Measurements from ENCODE around the gene RCAN2. TPM values are rescaled to one million over a fixed set of nuclear protein-coding genes. Genes with fewer than 3 reads are reported as not detected.
"Not testable (repeated sequence)": the region's sequence is repeated elsewhere in the genome, so short reads cannot be mapped to it uniquely, and the experiment has no call there.

The RCAN2 gene
- total RNA-seq, 4 donors from 2014 or later: 4.7 to 23.1 (median 6.6) TPM

- Histone ChIP-seq H3K4me3 (no peak overlapping the region), H3K36me3 (no peaks in the 10 kb centered on the region), H3K4me1 (no peaks in the 10 kb centered on the region), H3K27me3 (no peaks in the 10 kb centered on the region), H3K27ac (no peak overlapping the region), H3K9me3 (no peaks in the 10 kb centered on the region)
- no peak for DNase-seq
- no peak for TF ChIP-seq POLR2A (IDR thresholded peaks at IDR 0.05)
- no peak for TF ChIP-seq CTCF (IDR thresholded peaks at IDR 0.05)
Observed at GRCh38 chr6:46390153-46390876, 100.9 kb downstream of the RCAN2 start.

GRCh38 chr6:46387728-46388127 lies 103.5 kb downstream of the RCAN2 start:
- not testable (repeated sequence) for H3K4me1 ChIP-seq, H3K27ac ChIP-seq, H3K4me3 ChIP-seq, H3K27me3 ChIP-seq, H3K9me3 ChIP-seq, DNase-seq, H3K36me3 ChIP-seq

- Histone ChIP-seq H3K4me3 (no peak overlapping the region), H3K9me3 (no peaks in the 10 kb centered on the region), H3K27ac (no peak overlapping the region), H3K36me3 (no peaks in the 10 kb centered on the region), H3K27me3 (no peaks in the 10 kb centered on the region), H3K4me1 (peaks cover 0 to 20% (median 4%) of the 10 kb centered on the region in 4 donors)
- DNase-seq: no peak
- no peak for TF ChIP-seq POLR2A (IDR thresholded peaks at IDR 0.05)
- TF ChIP-seq CTCF (IDR thresholded peaks at IDR 0.05): no peak
Observed at GRCh38 chr6:46381579-46381978, 109.7 kb downstream of the RCAN2 start.

GRCh38 chr6:46381057-46381456 lies 110.2 kb downstream of the RCAN2 start:
- Histone ChIP-seq H3K4me3 (no peak overlapping the region), H3K27ac (no peak overlapping the region), H3K27me3 (no peaks in the 10 kb centered on the region), H3K9me3 (no peaks in the 10 kb centered on the region), H3K36me3 (no peaks in the 10 kb centered on the region), H3K4me1 (peaks cover 0 to 20% (median 4%) of the 10 kb centered on the region in 4 donors)
- no peak for DNase-seq
- TF ChIP-seq POLR2A (IDR thresholded peaks at IDR 0.05) (no peak), CTCF (IDR thresholded peaks at IDR 0.05) (no peak)

DNA sequence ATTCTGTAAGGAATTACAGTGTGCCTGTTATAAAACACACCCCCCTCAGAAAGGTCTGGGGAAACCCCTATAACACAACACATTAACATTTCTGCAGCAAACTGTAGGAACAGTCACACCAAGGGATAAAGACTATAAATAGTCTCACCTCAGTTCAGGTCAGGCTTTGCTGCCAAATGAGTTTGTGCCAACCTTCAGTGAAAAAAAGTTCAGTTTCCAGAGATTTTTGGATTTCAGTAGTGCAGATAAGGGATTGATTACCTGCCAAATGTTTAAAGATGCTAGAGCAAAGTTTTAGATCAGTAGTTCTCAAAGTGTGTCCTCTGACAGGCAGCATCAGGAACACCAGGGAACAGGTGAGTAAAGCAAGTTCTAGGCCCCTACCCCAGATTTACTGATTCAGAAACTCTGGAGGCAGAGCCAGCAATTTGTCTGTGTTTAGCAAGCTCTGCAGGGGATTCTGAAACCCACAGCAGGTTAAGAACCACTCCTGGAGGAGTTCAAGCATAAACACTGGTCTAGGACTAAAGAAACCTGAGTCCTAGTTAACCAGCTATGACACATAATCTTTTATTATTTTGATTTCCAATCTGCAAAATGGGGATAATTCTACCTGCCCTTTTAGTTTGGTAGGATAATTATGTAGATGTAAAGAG lies 111.0 kb downstream of the RCAN2 start:
- Histone ChIP-seq H3K36me3 (no peaks in the 10 kb centered on the region), H3K4me1 (peaks cover 0 to 20% (median 4%) of the 10 kb centered on the region in 4 donors), H3K27ac (no peak overlapping the region), H3K27me3 (no peaks in the 10 kb centered on the region), H3K4me3 (no peak overlapping the region), H3K9me3 (no peaks in the 10 kb centered on the region)
- no peak for TF ChIP-seq POLR2A (IDR thresholded peaks at IDR 0.05)
- no peak for TF ChIP-seq CTCF (IDR thresholded peaks at IDR 0.05)
- DNase-seq: no peak

- H3K27ac ChIP-seq: no peak overlapping the region
- no peaks in the 10 kb centered on the region for H3K9me3 ChIP-seq
- H3K27me3 ChIP-seq: no peaks in the 10 kb centered on the region
- no peak overlapping the region for H3K4me3 ChIP-seq
- H3K36me3 ChIP-seq: no peaks in the 10 kb centered on the region
- no peak for TF ChIP-seq POLR2A (IDR thresholded peaks at IDR 0.05)
- no peak for TF ChIP-seq CTCF (IDR thresholded peaks at IDR 0.05)
- H3K4me1 ChIP-seq: peaks cover 0 to 20% (median 4%) of the 10 kb centered on the region in 4 donors
- no peak for DNase-seq
Observed at GRCh38 chr6:46378882-46379416, 112.3 kb downstream of the RCAN2 start.
